HepG2 (cell line): ENCODE results near the gene ALDH2.

ENCODE experiments used
- CENPX ChIP-seq: sonication (generic); formaldehyde crosslinking; IDR thresholded peaks from 2 replicates; pipeline ENCODE4 v1.9.0; 2021; ENCODE audit warnings: mild to moderate bottlenecking, missing genetic modification reagents, moderate library complexity
- MYC ChIP-seq: sonication (generic); formaldehyde crosslinking; IDR thresholded peaks from 2 replicates; pipeline ENCODE4 v1.9.0; 2021; ENCODE audit warnings: missing genetic modification reagents, borderline replicate concordance
- SUZ12 ChIP-seq: fragments of 150-350 bp; IDR thresholded peaks from 2 replicates; pipeline ENCODE4 v1.6.1; 2014; ENCODE audit warnings: low read depth, low read length
- YY1 ChIP-seq: IDR thresholded peaks from 2 replicates; pipeline ENCODE4 v1.6.1; 2011; ENCODE audit warnings: low read length, low read depth, moderate library complexity, mild to moderate bottlenecking; ENCODE audit not compliant: insufficient read depth, insufficient replicate concordance
- ZNF503 ChIP-seq: sonication (generic); formaldehyde crosslinking; IDR thresholded peaks from 2 replicates; pipeline ENCODE4 v1.4.0; 2020; ENCODE audit warnings: missing genetic modification reagents

GRCh38 chr12:111732786-111733185 lies 33.9 kb upstream of the ALDH2 start:
- no peak for TF ChIP-seq SUZ12
- no peak for TF ChIP-seq ZNF503 (CRISPR knock-in tag)
- no peak for TF ChIP-seq CENPX (CRISPR knock-in tag)
- TF ChIP-seq YY1, result no peak
- no peak for TF ChIP-seq MYC
